Nephron progenitor cell (in vitro differentiated cells): ENCODE measurements around the gene RAD51B.
A peak's percentile ranks its signal among the peaks of the same experiment; 100 is the strongest.

Experiments
- DNase-seq: peaks from one replicate; pipeline ENCODE4 v3.0.0; 2021
- H3K27ac Mint-ChIP-seq: 2 replicates; pipeline ENCODE4 v1.8.0; 2021; ENCODE audit warnings: mild to moderate bottlenecking, moderate library complexity, mixed read lengths
- H3K27me3 Mint-ChIP-seq: 2 replicates; pipeline ENCODE4 v1.8.0; 2021; ENCODE audit warnings: mild to moderate bottlenecking, low read depth, mixed read lengths; ENCODE audit not compliant: poor library complexity
- H3K36me3 Mint-ChIP-seq: 2 replicates; pipeline ENCODE4 v1.8.0; 2021; ENCODE audit warnings: low read depth, mixed read lengths
- H3K4me1 Mint-ChIP-seq: 2 replicates; pipeline ENCODE4 v1.8.0; 2021; ENCODE audit warnings: mixed read lengths
- H3K4me3 Mint-ChIP-seq: 2 replicates; pipeline ENCODE4 v1.8.0; 2021; ENCODE audit warnings: mild to moderate bottlenecking, moderate library complexity, mixed read lengths
- H3K9me3 Mint-ChIP-seq: 2 replicates; pipeline ENCODE4 v1.8.0; 2021; ENCODE audit warnings: mild to moderate bottlenecking, moderate library complexity, mixed read lengths
- TF ChIP-seq, protein P1 (sequence below): fragments of 200-600 bp; sonication (generic); IDR thresholded peaks from 2 replicates; pipeline ENCODE4 v1.5.0; 2021; ENCODE audit warnings: antibody characterized with exemption

Gene RAD51B

DNA sequence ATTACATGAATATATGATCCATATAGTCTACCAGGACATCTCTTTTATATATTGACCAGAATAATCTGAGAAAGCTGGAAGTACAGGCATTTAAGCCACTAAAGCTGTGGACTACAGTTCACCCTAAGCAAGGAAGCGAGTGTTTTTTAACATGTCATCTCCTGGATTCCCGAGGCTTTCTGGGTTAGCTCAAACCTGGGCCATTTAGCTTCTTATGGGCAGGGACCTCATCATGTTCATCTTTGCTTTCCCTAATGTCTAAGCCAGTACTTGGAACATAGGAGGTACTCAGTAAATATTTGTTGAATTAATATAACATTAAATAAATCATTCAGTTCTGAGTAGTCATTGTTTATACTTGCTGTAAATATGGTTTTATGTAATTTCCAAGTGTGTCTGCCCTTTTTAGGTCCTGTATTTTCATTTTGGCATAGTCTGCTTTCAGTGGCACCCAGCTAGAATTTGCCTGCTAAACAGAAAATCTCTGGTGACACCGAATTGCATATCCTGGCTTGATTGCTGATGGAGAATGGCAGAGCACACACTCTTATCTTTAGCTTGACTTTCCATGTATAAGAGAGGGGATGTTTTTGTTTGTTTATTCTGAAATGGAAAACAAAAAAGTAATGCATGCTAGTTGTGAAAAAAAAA, 628.8 kb downstream of the RAD51B start:
- TF ChIP-seq, protein P1, sequence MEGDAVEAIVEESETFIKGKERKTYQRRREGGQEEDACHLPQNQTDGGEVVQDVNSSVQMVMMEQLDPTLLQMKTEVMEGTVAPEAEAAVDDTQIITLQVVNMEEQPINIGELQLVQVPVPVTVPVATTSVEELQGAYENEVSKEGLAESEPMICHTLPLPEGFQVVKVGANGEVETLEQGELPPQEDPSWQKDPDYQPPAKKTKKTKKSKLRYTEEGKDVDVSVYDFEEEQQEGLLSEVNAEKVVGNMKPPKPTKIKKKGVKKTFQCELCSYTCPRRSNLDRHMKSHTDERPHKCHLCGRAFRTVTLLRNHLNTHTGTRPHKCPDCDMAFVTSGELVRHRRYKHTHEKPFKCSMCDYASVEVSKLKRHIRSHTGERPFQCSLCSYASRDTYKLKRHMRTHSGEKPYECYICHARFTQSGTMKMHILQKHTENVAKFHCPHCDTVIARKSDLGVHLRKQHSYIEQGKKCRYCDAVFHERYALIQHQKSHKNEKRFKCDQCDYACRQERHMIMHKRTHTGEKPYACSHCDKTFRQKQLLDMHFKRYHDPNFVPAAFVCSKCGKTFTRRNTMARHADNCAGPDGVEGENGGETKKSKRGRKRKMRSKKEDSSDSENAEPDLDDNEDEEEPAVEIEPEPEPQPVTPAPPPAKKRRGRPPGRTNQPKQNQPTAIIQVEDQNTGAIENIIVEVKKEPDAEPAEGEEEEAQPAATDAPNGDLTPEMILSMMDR = no peak
- no peaks in the 10 kb centered on the region for H3K27me3 Mint-ChIP-seq
- peaks cover 4% of the 10 kb centered on the region for H3K9me3 Mint-ChIP-seq
- peak overlapping the region; percentile 42 for H3K27ac Mint-ChIP-seq
- H3K36me3 Mint-ChIP-seq = peaks cover 4% of the 10 kb centered on the region
- H3K4me3 Mint-ChIP-seq = no peak overlapping the region
- peaks cover 43% of the 10 kb centered on the region for H3K4me1 Mint-ChIP-seq
- DNase-seq = no peak

GRCh38 chr14:68449561-68450181, 630.1 kb downstream of the RAD51B start:
- Mint-ChIP-seq H3K27me3 (no peaks in the 10 kb centered on the region), H3K4me3 (peak overlapping the region; percentile 21), H3K36me3 (peaks cover 16% of the 10 kb centered on the region), H3K9me3 (peaks cover 15% of the 10 kb centered on the region), H3K4me1 (peaks cover 43% of the 10 kb centered on the region), H3K27ac (peak overlapping the region; percentile 97)
- TF ChIP-seq, protein P1 = no peak
- peak; percentile 36 for DNase-seq

- peaks cover 43% of the 10 kb centered on the region for H3K4me1 Mint-ChIP-seq
- peaks cover 24% of the 10 kb centered on the region for H3K9me3 Mint-ChIP-seq
- H3K36me3 Mint-ChIP-seq = peaks cover 23% of the 10 kb centered on the region
- H3K4me3 Mint-ChIP-seq = no peak overlapping the region
- TF ChIP-seq, protein P1 = no peak
- DNase-seq = no peak
- no peaks in the 10 kb centered on the region for H3K27me3 Mint-ChIP-seq
- no peak overlapping the region for H3K27ac Mint-ChIP-seq
Measured at GRCh38 chr14:68450391-68451120, 631.0 kb downstream of the RAD51B start.

- Mint-ChIP-seq H3K27ac (peak overlapping the region; percentile 70), H3K36me3 (peaks cover 34% of the 10 kb centered on the region)
- TF ChIP-seq, protein P1 = no peak
Measured at GRCh38 chr14:68451696-68452373, 632.3 kb downstream of the RAD51B start.

GRCh38 chr14:68458253-68458652, 638.7 kb downstream of the RAD51B start:
- DNase-seq = no peak
- H3K9me3 Mint-ChIP-seq = peaks cover 32% of the 10 kb centered on the region
- TF ChIP-seq, protein P1 = no peak
- H3K36me3 Mint-ChIP-seq = peaks cover 31% of the 10 kb centered on the region
- peaks cover 38% of the 10 kb centered on the region for H3K4me1 Mint-ChIP-seq
- H3K27me3 Mint-ChIP-seq = no peaks in the 10 kb centered on the region
- no peak overlapping the region for H3K27ac Mint-ChIP-seq
- no peak overlapping the region for H3K4me3 Mint-ChIP-seq

More at GRCh38 chr14:68451696-68452373, 632.3 kb downstream of the RAD51B start:
- peaks cover 34% of the 10 kb centered on the region for H3K9me3 Mint-ChIP-seq
- no peaks in the 10 kb centered on the region for H3K27me3 Mint-ChIP-seq
- no peak for DNase-seq
- H3K4me3 Mint-ChIP-seq = no peak overlapping the region
- H3K4me1 Mint-ChIP-seq = peaks cover 40% of the 10 kb centered on the region
